SH-SY5Y (cell line): ENCODE measurements around the gene SKAP1.

Experiments
- GATA2 ChIP-seq: IDR thresholded peaks from 2 replicates; pipeline ENCODE4 v1.6.1; 2011; ENCODE audit warnings: mild to moderate bottlenecking, low read depth, low read length
- GATA3 ChIP-seq: IDR thresholded peaks from 2 replicates; pipeline ENCODE4 v1.6.1; 2011; ENCODE audit warnings: low read depth, mild to moderate bottlenecking, low read length, moderate library complexity

GRCh38 chr17:48378708-48379392 lies 51.2 kb downstream of the SKAP1 start:
- TF ChIP-seq GATA2 (no peak), GATA3 (no peak)
